Measurements from ENCODE around the gene CALHM1. TPM values are rescaled to one million over a fixed set of nuclear protein-coding genes. Genes with fewer than 3 reads are reported as not detected.

CALHM1 gene
- total RNA-seq, 1 donor from 2014 or later = not detected

- no peak for TF ChIP-seq CTCF (conservative IDR thresholded peaks at IDR 0.05)
- H3K4me1 Mint-ChIP-seq (ENCODE audit: unreplicated experiment) = peaks cover 8% of the 10 kb centered on the region
- H3K4me3 Mint-ChIP-seq = no peak overlapping the region
Observed at GRCh38 chr10:103457176-103457712, 1.5 kb downstream of the CALHM1 start.

GRCh38 chr10:103456074-103456660, 2.5 kb downstream of the CALHM1 start:
- TF ChIP-seq CTCF (conservative IDR thresholded peaks at IDR 0.05) = no peak
- DNase-seq (ENCODE audit: extremely low spot score, unreplicated experiment) = no peak

More at GRCh38 chr10:103457176-103457712, 1.5 kb downstream of the CALHM1 start:
- H3K27ac Mint-ChIP-seq = peak overlapping the region; percentile 34
- DNase-seq (ENCODE audit: extremely low spot score, unreplicated experiment) = no peak
- H3K36me3 Mint-ChIP-seq = no peaks in the 10 kb centered on the region
- H3K9me3 Mint-ChIP-seq = no peaks in the 10 kb centered on the region
- no peaks in the 10 kb centered on the region for H3K27me3 Mint-ChIP-seq

GRCh38 chr10:103455235-103455634, 3.5 kb downstream of the CALHM1 start:
- H3K27ac Mint-ChIP-seq = no peak overlapping the region
- H3K4me1 Mint-ChIP-seq (ENCODE audit: unreplicated experiment) = peaks cover 8% of the 10 kb centered on the region
- H3K36me3 Mint-ChIP-seq = no peaks in the 10 kb centered on the region
- no peaks in the 10 kb centered on the region for H3K27me3 Mint-ChIP-seq
- H3K4me3 Mint-ChIP-seq = no peak overlapping the region
- DNase-seq (ENCODE audit: extremely low spot score, unreplicated experiment) = no peak
- no peak for TF ChIP-seq CTCF (conservative IDR thresholded peaks at IDR 0.05)
- H3K9me3 Mint-ChIP-seq = no peaks in the 10 kb centered on the region

More at GRCh38 chr10:103456074-103456660, 2.5 kb downstream of the CALHM1 start:
- Mint-ChIP-seq H3K36me3 (no peaks in the 10 kb centered on the region), H3K9me3 (no peaks in the 10 kb centered on the region), H3K27ac (no peak overlapping the region), H3K4me1 (ENCODE audit: unreplicated experiment) (peaks cover 8% of the 10 kb centered on the region), H3K27me3 (no peaks in the 10 kb centered on the region), H3K4me3 (no peak overlapping the region)

GRCh38 chr10:103454026-103454425, 4.7 kb downstream of the CALHM1 start:
- Mint-ChIP-seq H3K27ac (no peak overlapping the region), H3K36me3 (peaks cover 3% of the 10 kb centered on the region), H3K4me3 (no peak overlapping the region), H3K4me1 (ENCODE audit: unreplicated experiment) (no peaks in the 10 kb centered on the region), H3K9me3 (no peaks in the 10 kb centered on the region), H3K27me3 (no peaks in the 10 kb centered on the region)
- DNase-seq (ENCODE audit: extremely low spot score, unreplicated experiment) = no peak
- TF ChIP-seq CTCF (conservative IDR thresholded peaks at IDR 0.05) = no peak

- H3K4me3 Mint-ChIP-seq = peak overlapping the region; percentile 76
- no peak overlapping the region for H3K27ac Mint-ChIP-seq
- no peaks in the 10 kb centered on the region for H3K27me3 Mint-ChIP-seq
- no peaks in the 10 kb centered on the region for H3K9me3 Mint-ChIP-seq
- no peaks in the 10 kb centered on the region for H3K4me1 Mint-ChIP-seq (ENCODE audit: unreplicated experiment)
- no peak for DNase-seq (ENCODE audit: extremely low spot score, unreplicated experiment)
- peaks cover 10% of the 10 kb centered on the region for H3K36me3 Mint-ChIP-seq
- TF ChIP-seq CTCF (conservative IDR thresholded peaks at IDR 0.05) = no peak
Observed at GRCh38 chr10:103452506-103453230, 6.0 kb downstream of the CALHM1 start.

Data from type B pancreatic cell (in vitro differentiated cells).